K562 (cell line): ENCODE measurements around the gene TRIM47. TPM values are rescaled to one million over a fixed set of nuclear protein-coding genes. Genes with fewer than 3 reads are reported as not detected.

Experiments used
- BRF1 ChIP-seq: IDR thresholded peaks from 3 replicates; pipeline ENCODE4 v1.6.1; 2011; ENCODE audit warnings: borderline replicate concordance, mild to moderate bottlenecking; ENCODE audit not compliant: insufficient read length; ENCODE audit errors: extremely low read depth
- NR2C1 ChIP-seq, 2 experiments: fragments of 450-650 bp; IDR thresholded peaks; 2 replicates each; pipeline ENCODE4 v1.6.1; 2017; ENCODE audit warnings: mild to moderate bottlenecking in 2 of 2, antibody characterized with exemption in 1 of 2, inconsistent platforms in 1 of 2, missing compliant biosample characterization in 1 of 2, missing genetic modification characterization in 1 of 2
- POLR2A ChIP-seq: fragments of 450-650 bp; conservative IDR thresholded peaks from 2 replicates; pipeline ENCODE4 v1.6.1; 2016
- RNF2 ChIP-seq: sonication (generic); IDR thresholded peaks from 2 replicates; pipeline ENCODE4 v1.6.1; 2016
- SREBF1 ChIP-seq: fragments of 150-350 bp; IDR thresholded peaks from 2 replicates; pipeline ENCODE4 v1.6.1; 2014; ENCODE audit warnings: antibody characterized with exemption, low read depth, low read length, borderline replicate concordance
- STAG1 ChIP-seq: sonication (generic); formaldehyde crosslinking; IDR thresholded peaks from 2 replicates; pipeline ENCODE4 v1.5.0; 2020; ENCODE audit warnings: missing genetic modification reagents, borderline replicate concordance
- TRIM24 ChIP-seq, 2 experiments: fragments of 450-650 bp; IDR thresholded peaks; 2 replicates each; pipeline ENCODE4 v1.6.1; 2016
- ZBTB7A ChIP-seq: IDR thresholded peaks from 2 replicates; pipeline ENCODE4 v1.6.1; 2011; ENCODE audit warnings: low read depth, mild to moderate bottlenecking, low read length, moderate library complexity, borderline replicate concordance; ENCODE audit not compliant: control insufficient read depth
- ZNF609 ChIP-seq: sonication (generic); formaldehyde crosslinking; IDR thresholded peaks from 2 replicates; pipeline ENCODE4 v1.8.1; 2023; ENCODE audit warnings: missing genetic modification reagents, mild to moderate bottlenecking, borderline replicate concordance
- ZNF717 ChIP-seq: fragments of 250-450 bp; sonication (Bioruptor Pico); IDR thresholded peaks from 2 replicates; pipeline ENCODE4 v1.5.0; 2021
- ZNF766 ChIP-seq: fragments of 200-800 bp; sonication (Bioruptor generic); conservative IDR thresholded peaks from 2 replicates; pipeline ENCODE4 v1.6.1; 2016; ENCODE audit warnings: missing genetic modification characterization, missing compliant biosample characterization
- ZNF830 ChIP-seq: fragments of 250-450 bp; sonication (Bioruptor Pico); IDR thresholded peaks from 2 replicates; pipeline ENCODE4 v1.5.0; 2021; ENCODE audit warnings: mild to moderate bottlenecking
- polyA plus RNA-seq, 8 experiments: library from polyadenylated mRNA; depleted of rRNA in 4 of 8; stranded (reverse) in 5 of 8; unstranded in 3 of 8; fragments of >200 nt; fragmentation: Nextera tagmentation in 2 of 8; fragmentation: Illumina TruSeq in 1 of 8; extraction: Ambion mirVana in 2 of 8; extraction: Trizol in 1 of 8; gene quantifications; 2 replicates each; pipeline versions ENCODE4 v1.2.1 to v1.2.3, GENCODE V29; 2011 to 2014; ENCODE audit warnings: inconsistent platforms in 1 of 8, missing spikeins in 1 of 8
- total RNA-seq, 7 experiments: library from RNA; depleted of rRNA in 6 of 7; stranded (reverse); fragments of >200 nt in 6 of 7; fragmentation: Illumina TruSeq in 2 of 7; extraction: Trizol in 2 of 7; gene quantifications; 2 replicates each; pipeline versions ENCODE4 v1.2.1 to v1.2.3, GENCODE V29; 2011 to 2021; ENCODE audit warnings: low replicate concordance in 1 of 7

Gene TRIM47
- total and polyA plus RNA-seq, 9 of the 15 experiments (the other 6 are each of a cell fraction or from before 2014, with no cell fraction given), result 0.56 to 6.1 (median 3.2) TPM

DNA sequence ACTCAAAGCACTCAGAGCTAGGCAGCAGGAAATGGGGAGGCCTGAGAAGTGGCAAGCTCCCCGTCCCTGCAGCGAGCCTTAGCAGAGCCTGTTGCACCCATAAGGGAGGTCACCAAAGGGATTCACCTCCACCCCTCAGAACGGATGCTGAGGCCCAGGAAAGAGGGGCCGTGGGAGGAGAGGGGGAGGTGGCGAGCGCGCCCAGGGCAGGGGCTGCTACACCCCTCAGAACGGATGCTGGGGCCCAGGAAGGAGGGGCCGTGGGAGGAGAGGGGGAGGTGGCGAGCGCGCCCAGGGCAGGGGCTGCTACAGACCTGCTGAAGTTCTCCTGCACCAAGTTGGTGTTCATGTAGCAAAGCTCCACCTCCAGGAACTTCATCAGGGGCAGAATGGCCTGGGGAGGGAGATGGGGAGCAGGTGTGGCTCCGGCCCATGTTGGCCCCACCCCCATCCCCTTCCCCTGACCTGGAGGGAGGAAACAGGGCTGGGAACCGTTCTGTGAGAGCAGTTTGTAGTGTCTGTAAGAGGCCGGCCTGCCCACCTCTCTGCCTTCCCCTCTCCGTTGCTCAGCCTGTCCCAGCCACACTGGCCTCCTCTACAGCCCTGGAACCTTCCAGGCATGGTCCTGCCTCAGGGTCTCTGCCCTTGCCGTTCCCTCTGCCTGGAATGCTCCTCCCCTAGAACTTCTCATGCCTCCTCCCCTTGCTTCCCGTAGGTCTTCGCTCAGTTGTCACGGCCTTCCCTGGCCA lies 45.6 kb downstream of the TRIM47 start (continued):
- no peak for TF ChIP-seq ZNF609 (CRISPR knock-in tag)
- TF ChIP-seq BRF1, result no peak
- TF ChIP-seq ZNF766, result no peak
- no peak for TF ChIP-seq NR2C1 (IDR thresholded peaks at IDR 0.05)
- no peak for TF ChIP-seq NR2C1 (tag; IDR thresholded peaks at IDR 0.05)
- no peak for TF ChIP-seq SREBF1
- TF ChIP-seq POLR2A, result peak; percentile 62; the same call in 1 of the 2 replicates
- no peak for TF ChIP-seq TRIM24 (IDR thresholded peaks at IDR 0.05)
- no peak for TF ChIP-seq RNF2
- TF ChIP-seq STAG1 (CRISPR knock-in tag), result no peak
- no peak for TF ChIP-seq ZNF717
- TF ChIP-seq ZNF830, result no peak
- no peak for TF ChIP-seq ZBTB7A
- TF ChIP-seq, all 486 proteins: peak for 4
